A204.1 (cell line): Measurements from ENCODE around the gene AGAP1.

Experiments
- FAIRE-seq: peaks from 2 replicates; lab custom pipeline; 2012; peaks lifted over from hg19 to GRCh38; lab: Jason Lieb, UNC

AGAP1 gene

DNA sequence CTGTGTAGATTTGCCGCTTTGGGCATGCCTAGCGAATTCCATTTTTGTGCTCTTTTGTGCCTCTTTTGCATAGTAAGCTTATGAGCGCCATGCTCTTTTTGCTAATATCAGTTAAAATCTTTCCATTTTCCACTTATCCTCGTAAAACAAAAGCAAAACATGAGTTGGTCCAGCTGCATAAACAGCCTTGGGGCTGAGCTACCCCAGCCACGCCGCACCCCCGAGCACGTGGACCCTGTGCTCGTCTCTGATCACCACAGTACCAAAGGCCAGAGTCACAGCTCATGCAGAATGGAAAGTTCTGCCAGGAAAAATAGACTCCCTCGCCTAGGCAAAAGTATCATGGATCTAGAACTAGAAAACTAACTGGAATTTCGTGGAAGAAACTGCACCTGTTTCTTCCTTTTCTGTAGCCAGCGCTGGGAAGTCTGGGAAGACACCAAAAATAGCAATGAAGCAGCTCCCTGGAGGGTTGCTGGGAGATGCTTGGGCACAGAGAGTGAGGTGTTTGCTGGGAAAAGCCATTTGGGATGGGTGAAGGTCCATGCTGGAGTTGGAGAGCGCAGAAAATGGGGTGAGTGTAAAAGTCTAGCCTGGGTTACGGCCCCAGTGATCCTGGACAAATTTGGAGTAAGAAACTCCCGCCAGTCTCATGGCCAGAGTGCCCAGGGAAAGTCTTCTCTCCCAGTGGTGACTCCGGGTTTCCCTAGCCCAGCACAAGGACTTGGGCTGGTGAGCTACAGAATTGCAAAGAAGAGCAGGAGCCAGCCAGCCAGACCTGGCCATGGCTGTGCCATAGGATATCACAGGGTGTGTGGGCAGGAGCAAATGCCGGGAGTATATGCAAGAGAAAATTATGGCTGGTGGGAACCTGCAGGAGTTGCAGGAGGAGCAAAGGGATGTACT lies 456.0 kb downstream of the AGAP1 start:
- no peak for FAIRE-seq

DNA sequence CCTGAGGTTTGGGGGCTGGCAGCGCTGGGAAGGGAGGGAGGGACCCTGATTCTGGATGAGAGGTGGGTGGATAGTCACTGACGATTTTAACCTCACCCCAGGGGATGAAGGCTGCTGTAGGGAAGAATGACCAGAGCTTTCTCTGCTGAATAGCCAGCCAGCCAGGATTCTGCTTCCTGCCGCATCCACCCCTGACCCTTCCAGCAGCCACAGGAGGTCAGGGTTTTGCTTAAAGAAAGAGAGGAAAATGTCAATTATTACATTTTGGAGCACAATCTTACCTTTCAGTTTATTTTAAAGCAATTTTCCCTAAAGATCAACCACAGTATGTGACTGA lies 456.6 kb downstream of the AGAP1 start:
- FAIRE-seq, result no peak

DNA sequence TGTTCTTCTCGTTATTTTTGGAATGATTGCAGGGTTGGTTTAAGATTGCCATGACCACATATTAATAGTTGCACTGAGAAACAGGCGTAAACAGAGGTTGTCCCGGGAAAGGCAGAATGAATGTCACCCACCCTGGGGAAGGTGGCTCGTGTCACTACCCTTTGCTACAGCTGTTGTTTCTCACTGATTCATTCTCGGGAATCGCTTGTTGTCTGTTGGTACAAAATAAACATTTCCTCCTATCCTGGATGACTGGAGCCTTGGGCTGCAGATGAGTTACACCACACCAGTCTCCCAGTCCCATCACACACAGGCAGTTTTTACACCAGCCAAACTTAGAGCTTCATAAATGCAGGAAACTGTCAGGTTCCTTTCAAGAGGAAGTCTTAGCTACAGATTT lies 457.6 kb downstream of the AGAP1 start:
- FAIRE-seq, result no peak

DNA sequence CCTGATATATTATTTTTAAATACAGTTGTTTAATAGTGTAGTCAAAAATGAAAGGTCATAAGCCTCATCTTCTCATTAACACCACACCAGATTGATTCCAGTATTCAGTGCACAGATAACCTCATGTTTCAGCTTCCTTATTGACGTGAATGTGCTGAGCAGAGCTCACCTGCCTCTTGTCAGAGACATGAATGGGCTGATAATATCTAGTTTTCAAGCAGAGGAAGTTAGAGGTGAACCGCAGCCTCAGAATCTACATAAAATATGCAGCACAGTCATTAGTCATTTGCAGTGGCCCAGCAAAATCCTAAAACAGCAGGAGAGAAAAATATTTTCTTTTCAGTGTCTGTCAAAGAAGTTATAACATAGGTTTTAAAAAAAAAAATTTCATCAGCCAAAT lies 458.1 kb downstream of the AGAP1 start:
- FAIRE-seq, result no peak

DNA sequence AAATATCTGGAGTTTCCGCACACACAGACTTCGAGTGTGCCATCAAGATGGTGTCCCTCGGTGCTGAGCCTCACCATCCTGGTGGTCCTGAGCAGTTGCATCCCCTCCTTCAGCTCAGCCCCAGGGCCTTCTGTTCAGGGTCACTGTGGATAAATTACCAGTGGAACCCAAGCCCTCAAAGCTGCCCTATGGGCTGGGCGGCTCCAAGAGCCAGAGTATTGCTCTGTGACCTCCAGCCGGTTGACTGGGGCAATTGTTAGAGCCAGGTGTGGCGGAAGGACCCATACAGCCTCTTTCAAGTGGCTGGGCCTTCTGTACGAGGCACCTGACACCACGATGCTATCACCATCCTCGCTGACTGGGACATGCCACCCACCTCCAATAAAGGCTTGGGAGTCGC lies 458.9 kb downstream of the AGAP1 start:
- no peak for FAIRE-seq

DNA sequence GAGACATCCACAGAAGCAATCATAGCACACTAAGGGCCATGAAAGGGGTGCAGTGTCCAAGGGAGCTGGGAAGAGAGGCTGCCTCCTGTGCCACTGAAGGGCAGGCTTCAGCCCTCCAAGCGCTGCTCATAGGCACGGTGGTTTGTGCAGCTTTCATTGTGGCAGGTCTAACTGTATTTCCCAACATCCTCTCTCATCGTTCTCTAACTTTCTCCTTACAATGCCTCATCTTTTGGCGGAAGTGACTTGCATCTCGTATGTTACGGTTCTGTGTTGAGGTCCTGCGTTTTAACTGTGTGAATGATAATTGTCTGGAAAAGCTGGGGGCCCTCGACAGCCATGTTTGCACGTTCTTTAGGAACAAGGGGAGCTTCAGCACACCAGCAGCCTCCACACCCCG lies 460.4 kb downstream of the AGAP1 start:
- no peak for FAIRE-seq

DNA sequence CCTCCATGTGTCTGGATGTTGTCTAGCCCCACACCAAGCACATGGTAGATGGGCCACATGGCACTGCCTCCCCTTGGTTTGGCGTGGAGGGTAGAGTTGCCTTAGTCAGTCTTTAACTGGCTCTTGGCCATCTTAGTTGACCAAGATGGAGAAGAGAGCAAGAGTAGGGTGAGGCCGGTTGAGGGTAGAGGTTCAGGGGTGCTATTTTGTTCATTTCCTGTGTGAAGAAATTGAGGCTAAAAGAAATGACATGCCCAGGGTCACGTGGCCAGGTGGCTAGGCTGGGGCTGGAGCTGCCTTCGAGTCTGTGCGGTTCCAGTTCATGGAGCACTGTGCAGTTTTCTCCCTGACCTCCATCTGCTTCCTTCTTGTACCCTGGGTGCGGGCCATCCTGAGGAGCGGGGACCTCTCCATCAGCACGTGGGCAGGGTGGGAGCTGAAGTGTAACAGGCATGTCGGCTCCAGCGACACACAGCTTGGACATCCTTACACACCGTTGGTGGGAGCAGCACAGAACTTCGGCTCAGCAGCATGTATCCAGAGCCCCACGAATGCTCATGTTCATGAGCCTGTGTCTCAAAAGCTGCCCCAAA lies 461.1 kb downstream of the AGAP1 start:
- FAIRE-seq, result no peak

DNA sequence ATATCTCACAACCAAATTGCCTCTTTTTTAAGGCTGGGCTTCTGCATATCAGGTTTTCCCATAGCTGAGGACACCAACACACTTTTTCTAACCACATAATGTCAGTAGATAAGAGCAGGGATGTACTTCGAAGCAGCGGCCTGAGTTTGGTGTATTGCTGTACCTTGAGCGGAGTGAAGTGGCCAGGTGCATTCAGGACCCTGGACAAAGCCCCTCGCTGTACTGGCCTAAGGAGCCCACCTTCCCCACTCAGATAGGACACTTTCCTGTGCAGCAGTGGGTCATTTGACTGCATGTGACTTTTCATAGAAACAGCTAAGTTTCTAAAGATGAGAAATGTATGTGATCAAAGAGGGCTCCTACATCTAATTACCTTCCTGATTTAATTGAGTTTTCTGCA lies 461.8 kb downstream of the AGAP1 start:
- FAIRE-seq, result no peak

DNA sequence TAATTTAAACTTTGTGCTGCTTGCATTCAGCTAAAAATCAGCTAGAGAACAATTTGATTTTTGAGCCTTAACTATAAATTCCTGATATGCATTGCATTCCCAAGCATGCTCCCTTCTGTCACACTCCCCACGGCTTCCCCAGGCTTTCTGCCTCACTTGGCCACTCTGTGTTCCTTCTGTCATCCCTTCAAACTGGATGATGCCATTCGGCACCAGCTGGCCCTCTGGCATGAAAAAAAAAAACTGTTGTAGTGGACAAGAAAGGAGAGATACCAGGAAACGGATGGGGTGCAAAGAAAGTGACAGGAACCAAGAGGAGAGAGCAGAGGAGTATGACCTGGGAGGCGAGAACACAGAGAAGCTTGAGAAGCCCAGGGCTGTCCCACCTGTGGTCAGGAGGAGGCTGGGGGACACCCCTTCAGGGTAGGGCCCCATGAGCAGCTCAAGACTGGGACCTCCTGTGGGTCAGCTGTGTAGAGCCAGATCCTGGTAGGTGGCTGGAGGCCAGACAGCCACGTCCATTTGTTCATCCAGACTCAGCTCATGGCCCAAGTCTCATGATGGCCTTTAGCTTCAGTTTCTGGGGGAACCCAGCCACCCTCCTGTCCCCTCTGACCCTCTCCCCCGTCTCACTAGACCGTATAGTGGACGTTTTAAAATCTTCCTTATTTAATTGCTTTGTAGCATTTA lies 462.6 kb downstream of the AGAP1 start:
- FAIRE-seq, result no peak

DNA sequence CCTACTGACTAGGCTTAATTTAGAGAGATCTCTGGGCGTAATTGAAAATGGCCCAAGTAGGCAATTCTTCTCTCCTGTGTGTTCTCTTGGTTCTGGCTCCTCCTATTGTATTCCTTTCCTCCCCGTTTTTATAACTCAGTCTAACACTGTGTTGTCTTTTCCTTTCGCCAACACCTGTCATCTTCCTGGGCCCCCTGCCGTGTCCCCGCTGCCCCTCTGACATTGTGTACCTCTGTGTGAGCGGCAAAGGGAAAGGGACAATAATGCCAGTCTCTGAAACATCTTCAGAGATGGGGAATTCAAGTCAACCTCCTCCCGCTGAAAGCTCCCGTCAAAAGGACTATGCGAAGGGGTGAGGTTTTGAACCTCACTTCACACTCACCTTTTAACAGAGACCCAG lies 463.4 kb downstream of the AGAP1 start:
- FAIRE-seq, result no peak

DNA sequence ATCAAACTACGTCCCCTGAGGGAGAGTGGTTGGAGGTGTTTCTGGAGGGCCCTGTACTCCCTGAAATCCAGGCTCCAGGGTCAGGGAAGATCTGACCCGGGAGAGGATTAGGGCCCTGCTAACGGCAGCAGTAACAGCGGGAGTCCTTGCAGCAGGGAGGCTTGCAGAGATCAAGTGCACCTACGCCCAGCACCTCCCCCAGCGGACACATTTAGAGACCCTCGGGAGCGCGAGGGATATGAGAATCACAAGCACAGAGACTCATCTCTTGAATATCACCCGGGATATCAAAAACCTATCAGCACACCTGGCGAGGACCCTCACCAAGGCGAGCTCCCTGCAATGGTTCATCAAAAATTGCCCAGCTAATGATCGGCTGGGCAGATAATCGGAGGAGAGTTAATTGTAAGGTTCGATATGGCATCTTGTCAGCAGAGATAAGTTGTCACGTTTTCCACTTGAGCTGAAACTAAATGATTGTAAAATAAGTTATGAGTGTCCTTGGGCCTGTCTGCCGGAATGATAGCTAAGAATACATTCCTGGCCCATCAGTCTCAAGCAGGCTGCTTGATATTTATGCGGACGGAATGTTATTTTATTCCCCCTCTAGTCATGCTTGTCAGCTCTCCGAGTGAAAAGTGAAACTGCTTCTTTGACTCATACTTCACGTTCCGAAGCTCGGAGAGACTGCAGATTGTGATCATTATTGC lies 464.5 kb downstream of the AGAP1 start:
- FAIRE-seq, result no peak

DNA sequence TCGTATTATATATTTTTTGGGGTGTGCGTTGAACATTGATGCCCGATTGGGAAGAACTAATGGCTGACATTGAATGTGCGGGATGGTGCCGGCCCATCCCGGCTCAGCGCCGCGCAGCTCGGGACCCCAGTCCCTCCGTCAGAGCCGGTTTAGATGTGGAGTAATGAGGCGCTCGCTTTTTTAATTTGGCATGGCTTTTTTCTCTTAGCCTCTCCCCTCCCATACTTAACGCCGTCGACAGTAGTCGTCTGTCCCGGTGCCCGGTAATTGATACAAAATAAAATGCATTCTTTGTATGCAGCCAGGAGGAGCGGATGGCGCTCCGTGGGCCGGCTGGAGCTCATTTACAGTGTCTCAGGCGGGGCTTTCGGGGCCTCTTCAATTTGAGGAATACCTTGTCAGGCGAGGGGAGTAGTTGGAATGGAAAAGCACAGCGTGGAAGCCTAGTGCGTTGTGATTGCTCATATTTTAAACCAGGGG lies 465.1 kb downstream of the AGAP1 start:
- no peak for FAIRE-seq

DNA sequence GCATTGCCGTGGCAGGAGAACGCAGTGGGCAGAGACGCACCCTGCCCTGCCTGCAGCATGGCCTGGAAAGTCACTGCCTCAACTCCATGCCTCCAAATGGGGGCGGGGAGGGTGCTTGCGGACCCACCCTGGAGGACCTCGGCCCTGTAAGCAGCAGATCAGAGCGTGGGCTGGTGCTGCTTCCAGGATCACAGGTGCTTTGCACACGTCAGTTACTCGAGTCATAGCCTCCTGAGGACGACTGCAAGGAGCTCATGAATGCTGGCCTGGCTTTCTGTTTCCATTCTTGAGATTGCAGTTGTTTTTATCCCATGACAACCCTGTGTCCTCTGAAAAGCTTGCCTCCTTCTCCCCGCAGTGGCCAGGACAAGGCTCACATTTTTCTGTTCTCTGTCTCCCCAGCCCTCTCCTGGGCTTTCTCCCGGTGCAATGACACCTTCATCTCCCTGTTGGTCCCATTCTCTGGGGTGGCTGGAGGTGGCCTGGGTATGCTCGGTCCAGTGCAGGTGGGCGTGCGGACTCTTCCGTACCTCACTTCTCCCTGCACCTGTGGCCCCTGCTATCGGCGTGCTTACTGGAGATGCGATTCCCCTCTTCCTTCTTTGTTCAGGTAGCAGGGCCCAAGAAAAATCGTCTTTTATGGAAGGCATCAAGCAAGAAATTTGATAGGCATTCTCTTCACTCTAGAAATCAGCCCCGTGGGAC lies 466.3 kb downstream of the AGAP1 start:
- no peak for FAIRE-seq

DNA sequence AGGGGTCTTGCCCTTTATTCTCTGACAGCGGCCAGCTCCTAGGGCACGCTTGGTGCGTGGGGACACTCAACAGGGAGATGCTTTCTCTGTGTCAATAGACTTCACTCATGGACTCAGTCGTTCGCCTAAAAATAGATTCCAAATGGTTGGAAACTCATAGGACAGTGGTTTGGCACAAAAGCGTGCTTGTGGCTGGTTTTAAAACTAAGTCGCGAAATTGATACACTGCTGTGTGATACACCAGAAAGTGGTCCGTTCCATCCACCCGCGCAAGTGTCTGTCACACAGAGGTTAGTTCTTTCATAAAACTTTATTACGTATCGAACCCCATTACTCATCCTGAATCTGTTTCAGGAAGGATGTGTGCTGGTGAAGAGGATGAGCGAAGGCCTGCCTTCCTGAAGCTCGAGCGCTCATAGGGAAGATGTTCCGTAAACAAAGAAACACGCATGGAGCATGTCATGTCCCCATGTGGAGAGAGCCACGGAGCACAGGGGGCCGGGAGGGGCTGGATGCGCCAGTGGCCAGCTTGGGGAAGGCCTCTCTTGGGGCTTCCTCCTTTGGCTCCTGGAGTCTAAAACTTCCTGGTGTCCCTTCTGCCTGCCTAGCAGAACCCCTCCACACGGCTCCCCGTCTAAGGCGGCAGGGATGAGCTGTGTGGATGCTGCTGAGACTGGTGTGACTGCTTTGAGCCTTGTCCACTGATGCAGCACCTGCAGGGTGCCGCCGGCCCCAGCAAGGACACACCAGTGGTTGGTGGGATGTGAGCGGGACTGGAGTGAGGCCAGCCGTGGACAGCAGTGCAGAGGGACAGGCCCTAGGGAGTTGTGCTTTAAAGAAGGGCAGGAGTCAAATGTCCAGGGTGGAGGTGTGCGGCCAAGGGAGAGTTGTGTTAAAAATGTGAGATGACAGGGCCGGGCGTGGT lies 467.1 kb downstream of the AGAP1 start:
- no peak for FAIRE-seq

DNA sequence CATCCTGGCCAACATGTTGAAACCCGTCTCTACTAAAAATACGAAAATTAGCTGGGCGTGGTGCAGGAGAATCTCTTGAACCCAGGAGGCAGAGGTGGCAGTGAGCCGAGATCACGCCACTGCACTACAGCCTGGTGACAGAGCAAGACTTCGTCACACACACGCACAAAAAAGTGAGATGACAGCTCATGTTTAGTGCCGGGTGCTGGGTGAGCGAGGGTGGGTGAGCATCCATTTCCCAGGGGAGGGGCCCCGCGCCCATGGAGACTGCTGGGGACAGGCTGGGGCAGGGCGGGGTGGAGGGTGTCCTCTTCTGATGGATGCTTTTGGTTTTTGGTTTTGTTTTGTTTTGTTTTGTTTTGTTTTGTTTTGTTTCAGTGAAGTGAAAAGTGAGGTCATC lies 467.9 kb downstream of the AGAP1 start:
- no peak for FAIRE-seq

DNA sequence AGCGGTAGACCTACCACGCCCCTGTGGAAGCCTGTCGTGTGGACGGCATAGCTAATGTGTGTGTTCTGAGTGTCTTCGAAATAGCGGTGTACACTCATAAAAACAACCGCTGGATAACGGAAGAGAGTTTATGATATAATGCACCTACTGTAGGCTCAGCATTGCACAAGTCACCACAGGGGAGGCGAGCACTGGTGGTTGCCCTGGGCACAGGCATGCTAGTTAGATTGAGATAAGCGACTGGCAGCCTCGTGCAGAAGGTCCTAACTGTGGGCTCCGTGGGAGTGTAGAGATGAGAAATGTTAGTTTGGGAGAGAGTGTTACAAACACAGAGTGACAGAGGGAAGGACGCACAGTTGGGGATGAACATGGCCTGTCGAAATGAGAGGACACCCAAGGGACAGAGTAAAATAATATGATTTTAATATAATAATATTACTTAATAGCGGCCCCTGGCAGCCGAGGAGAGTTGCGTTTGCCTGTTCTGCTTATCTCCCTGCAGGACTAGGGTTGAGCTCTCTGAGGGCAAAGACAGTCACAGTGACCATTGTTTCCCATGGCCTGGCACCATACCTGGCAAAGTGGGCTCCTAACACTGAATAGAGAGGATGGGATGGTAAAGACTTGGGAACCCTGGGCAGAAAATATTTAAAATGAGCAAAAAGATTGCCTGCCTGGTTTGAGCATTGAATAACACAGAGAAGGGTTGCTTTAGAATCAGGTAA lies 470.2 kb downstream of the AGAP1 start:
- no peak for FAIRE-seq

DNA sequence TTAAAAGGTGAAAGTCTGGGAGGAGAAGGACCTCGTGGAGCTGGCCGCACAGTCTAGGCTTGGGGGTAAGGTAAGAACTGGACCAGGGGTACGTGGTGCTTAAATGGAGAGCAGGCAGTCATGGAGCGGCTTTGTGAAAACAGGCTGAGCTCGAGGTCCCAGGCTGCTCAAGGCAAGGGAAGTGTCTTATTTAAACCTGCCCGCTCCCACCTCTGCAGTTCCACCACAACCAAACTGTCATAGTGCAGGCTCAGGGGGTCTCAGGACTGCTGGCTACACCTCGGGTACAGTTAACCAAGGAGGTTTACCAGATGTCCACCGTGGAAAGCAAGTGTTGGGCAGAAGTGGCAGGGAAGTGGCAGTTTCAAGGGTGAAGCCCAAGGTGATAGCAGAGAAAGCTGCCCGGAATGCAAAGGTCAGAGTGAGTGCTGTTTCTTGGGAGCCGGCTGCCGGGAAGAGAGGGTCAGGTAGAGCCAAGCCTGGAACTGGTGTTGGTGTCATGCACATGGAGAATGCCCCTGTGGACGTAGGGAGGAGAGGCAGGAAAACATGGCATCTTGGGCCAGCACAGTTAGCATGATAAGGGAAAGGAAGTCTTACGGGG lies 471.0 kb downstream of the AGAP1 start:
- FAIRE-seq, result no peak

DNA sequence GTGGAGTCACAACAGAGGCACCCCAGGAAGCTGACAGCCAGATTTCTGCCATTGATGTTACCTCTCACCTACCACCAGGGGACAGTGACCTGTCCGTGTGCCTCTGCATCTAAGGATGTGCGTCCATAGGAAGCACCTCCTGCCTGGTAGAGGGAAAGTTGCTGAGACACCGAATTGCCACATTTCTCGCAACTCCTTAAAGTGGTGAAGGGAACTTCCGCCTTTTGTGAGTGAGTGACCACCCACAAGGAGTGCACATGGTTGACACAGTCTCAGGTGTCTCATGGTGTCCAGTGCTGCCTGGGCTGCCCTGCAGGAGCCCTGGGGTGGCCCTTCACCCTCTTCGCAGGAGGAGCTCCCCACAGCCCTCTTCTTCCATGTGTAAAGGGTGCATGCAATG lies 472.6 kb downstream of the AGAP1 start:
- no peak for FAIRE-seq

DNA sequence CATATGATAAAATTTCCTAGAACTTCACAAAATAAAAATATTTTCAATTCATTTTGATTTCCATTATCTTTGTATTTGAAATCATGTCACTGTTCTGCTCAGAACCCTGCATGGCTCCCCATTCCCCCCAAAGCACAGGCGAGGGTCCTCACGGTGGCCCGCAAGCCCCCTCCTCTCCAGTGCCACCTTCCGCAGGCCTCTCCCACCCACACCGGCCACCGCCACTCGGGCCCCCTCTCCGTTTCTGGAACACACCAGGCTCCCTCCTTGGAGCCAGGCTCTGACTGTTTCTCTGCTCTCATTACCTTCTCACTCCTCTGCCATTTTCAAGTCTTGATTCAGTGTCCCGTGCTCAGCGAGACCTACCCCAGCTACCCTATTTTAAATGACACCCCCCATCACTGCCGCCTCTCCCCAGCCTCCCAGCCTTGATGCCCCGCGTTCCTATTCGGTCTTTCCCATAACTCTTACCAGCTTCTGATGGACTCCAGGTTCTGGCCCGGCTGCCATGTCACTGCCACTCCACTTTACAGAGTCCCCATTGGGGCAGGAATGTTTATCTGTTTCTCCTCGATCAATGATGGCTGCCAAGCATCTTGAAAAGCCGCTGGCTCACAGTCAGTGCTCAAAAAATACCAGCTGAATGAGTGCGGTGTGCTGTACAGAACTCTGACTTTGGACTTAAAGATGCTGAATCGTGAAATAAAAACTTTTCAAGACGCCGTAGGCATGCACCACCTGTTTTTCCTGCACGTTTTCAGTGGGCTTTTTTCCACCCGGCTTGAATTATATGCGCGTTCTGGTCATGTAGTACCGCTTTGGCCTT lies 473.3 kb downstream of the AGAP1 start:
- FAIRE-seq, result no peak
